Left lung (tissue), 10 donors: Measurements from ENCODE around the gene MCTP2. TPM values are rescaled to one million over a fixed set of nuclear protein-coding genes. Genes with fewer than 3 reads are reported as not detected.

ENCODE experiments used
- ATAC-seq: fragments of 200-7000 bp; cut with Tn5 transposase; one replicate; pipeline ENCODE4 v1.9.1; 2020; ENCODE audit warnings: moderate library complexity
- DNase-seq, 4 donors: peaks; one replicate each; pipeline ENCODE4 v3.0.0-alpha.2; 2013 to 2020
- H3K27ac ChIP-seq, 2 donors: fragments of 200-600 bp; sonication (generic) in 1 of 2; one replicate each; pipeline versions ENCODE4 v1.5.0 to v1.8.0; 2020 to 2021
- H3K27me3 ChIP-seq, 2 donors: fragments of 200-600 bp; sonication (generic) in 1 of 2; one replicate each; pipeline versions ENCODE4 v1.5.0 to v1.8.0; 2020 to 2021
- H3K36me3 ChIP-seq, 2 donors: fragments of 200-600 bp; sonication (generic) in 1 of 2; one replicate each; pipeline versions ENCODE4 v1.5.0 to v1.8.0; 2020 to 2021
- H3K4me1 ChIP-seq, 2 donors: fragments of 200-600 bp; one replicate each; pipeline ENCODE4 v1.8.0; 2021
- H3K4me3 ChIP-seq, 2 donors: fragments of 200-600 bp; sonication (generic) in 1 of 2; one replicate each; pipeline versions ENCODE4 v1.5.0 to v1.8.0; 2020 to 2021; ENCODE audit warnings: mild to moderate bottlenecking in 1 of 2
- H3K9me3 ChIP-seq, 2 donors: fragments of 200-600 bp; sonication (generic) in 1 of 2; one replicate each; pipeline versions ENCODE4 v1.5.0 to v1.8.0; 2020 to 2021
- intact Hi-C, 2 donors: fragments of 100-400 bp; cut with DNase I; formaldehyde crosslinking; loops; one replicate each; pipeline versions ENCODE4 v1.11.2 to v1.14.2; 2022
- polyA plus RNA-seq, 6 donors: library from polyadenylated mRNA; unstranded; fragments of 120-200 nt; gene quantifications; one replicate each; pipeline ENCODE4 v1.2.1, GENCODE V29; 2013; ENCODE audit not compliant: insufficient read length in 6 of 6
- total RNA-seq, 2 donors: library from RNA; stranded (reverse); fragmentation: NEBNext Ultra II Directional; extraction: Animal tissue kit (Norgen Biotek cat#: 25700); gene quantifications; one replicate each; pipeline ENCODE4 v1.2.1, GENCODE V29; 2021
- TF ChIP-seq, protein P1 (sequence below), 2 donors: fragments of 200-600 bp; sonication (generic) in 1 of 2; IDR thresholded peaks; one replicate each; pipeline versions ENCODE4 v1.5.0 to v1.8.0; 2021; ENCODE audit warnings: antibody characterized with exemption in 2 of 2
- donor health status: DM: no; HTN: yes; CAD: no.
- donor health status: DM: no; HTN: no; CAD: no.

Gene MCTP2
- total and polyA plus RNA-seq, 8 donors: 25.9 to 38.8 (median 35.0) TPM

DNA sequence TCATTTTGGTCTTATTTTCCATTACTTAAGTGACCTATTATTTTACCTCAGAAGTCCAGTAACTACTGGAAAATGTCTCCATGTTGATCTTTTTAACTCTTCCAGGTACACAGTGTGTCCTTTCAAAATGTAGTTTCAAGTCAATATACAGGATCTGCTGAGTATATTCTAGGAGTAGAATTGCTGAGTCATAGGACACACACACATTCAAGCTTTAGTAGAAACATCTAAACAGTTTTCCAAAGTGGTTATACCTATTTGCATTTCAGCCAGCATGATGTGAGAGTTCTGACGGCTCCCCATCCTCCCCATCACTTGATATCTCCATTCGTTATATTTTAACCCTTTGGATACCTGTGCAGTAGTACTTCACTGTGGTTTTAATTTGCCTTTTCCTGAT, 271.9 kb downstream of the MCTP2 start:
- TF ChIP-seq, protein P1, sequence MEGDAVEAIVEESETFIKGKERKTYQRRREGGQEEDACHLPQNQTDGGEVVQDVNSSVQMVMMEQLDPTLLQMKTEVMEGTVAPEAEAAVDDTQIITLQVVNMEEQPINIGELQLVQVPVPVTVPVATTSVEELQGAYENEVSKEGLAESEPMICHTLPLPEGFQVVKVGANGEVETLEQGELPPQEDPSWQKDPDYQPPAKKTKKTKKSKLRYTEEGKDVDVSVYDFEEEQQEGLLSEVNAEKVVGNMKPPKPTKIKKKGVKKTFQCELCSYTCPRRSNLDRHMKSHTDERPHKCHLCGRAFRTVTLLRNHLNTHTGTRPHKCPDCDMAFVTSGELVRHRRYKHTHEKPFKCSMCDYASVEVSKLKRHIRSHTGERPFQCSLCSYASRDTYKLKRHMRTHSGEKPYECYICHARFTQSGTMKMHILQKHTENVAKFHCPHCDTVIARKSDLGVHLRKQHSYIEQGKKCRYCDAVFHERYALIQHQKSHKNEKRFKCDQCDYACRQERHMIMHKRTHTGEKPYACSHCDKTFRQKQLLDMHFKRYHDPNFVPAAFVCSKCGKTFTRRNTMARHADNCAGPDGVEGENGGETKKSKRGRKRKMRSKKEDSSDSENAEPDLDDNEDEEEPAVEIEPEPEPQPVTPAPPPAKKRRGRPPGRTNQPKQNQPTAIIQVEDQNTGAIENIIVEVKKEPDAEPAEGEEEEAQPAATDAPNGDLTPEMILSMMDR (IDR thresholded peaks at IDR 0.05): no peak
- Histone ChIP-seq H3K4me3 (no peak overlapping the region), H3K27ac (no peak overlapping the region), H3K4me1 (no peaks in the 10 kb centered on the region), H3K9me3 (peaks cover 0 to 22% of the 10 kb centered on the region in 2 donors), H3K27me3 (no peaks in the 10 kb centered on the region), H3K36me3 (no peaks in the 10 kb centered on the region)
- no peak for DNase-seq
- intact Hi-C loops: no loop called here
- no peak for ATAC-seq

DNA sequence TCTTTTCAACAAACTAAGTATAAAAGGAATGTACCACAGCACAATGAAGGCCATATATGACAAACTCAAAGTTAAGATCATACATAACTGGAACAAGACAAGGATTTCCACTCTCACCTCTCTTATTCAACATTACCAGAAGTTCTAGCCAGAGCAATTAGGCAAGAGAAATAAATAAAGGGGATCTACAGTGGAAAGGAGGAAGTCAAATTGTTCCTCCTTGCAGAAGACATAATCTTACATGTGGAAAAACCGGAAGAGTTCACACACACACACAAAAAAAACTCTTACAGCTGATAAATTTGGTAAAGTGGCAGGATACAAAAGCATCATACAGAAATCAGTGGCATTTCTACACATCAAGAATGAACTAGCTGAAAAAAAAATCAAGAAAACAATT, 277.9 kb downstream of the MCTP2 start:
- ATAC-seq (no peak), DNase-seq (no peak)
- Histone ChIP-seq H3K27me3 (no peaks in the 10 kb centered on the region), H3K27ac (no peak overlapping the region), H3K4me1 (no peaks in the 10 kb centered on the region), H3K36me3 (no peaks in the 10 kb centered on the region), H3K4me3 (no peak overlapping the region), H3K9me3 (peaks cover 0 to 24% of the 10 kb centered on the region in 2 donors)
- TF ChIP-seq, protein P1 (IDR thresholded peaks at IDR 0.05): no peak
- intact Hi-C loops: no loop called here

DNA sequence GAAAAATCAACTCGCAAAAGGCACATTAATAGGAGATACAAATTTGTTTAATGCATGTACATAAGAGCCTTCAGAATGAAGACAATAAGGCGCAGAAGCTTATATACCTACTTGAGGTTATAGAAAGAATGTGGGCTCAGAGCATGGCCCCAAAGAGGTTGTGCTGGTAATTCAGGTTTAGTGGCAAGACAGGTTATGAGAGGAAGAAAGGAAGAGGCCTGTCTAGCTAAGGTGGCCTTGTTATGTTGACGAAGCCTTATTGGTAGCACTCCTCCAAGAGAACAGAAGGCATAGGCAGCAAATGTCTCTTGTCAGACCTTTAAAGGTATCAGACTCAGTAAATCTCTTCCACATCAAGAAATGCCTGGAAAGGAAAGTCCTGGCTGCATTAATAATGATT, 290.8 kb downstream of the MCTP2 start:
- no peak for DNase-seq
- no peaks in the 10 kb centered on the region for H3K4me1 ChIP-seq
- H3K27me3 ChIP-seq: no peaks in the 10 kb centered on the region
- intact Hi-C loops: no loop called here
- no peak overlapping the region for H3K4me3 ChIP-seq
- peaks cover 0 to 4% of the 10 kb centered on the region in 2 donors for H3K9me3 ChIP-seq
- H3K27ac ChIP-seq: no peak overlapping the region
- ATAC-seq: no peak
- H3K36me3 ChIP-seq: no peaks in the 10 kb centered on the region
- TF ChIP-seq, protein P1 (IDR thresholded peaks at IDR 0.05): no peak

DNA sequence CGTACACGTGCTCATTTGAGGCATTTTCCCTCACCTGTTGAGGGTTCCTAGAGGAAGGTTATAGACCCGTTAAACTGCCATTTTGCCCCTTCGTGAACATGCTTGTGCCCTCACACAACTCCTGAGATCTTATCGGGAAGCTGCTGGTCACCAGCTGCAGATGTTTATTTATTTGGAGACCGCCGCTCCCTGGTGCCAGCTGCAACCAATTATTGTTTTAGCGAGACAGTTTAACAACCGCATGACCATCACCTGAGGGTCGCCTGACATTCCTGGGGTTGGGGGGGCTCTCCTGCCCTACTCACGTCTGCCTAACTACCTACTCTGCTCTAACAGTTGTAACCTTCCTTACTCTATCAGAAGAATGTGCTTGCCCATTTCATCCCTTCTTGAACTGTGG, 292.5 kb downstream of the MCTP2 start:
- no peaks in the 10 kb centered on the region for H3K27me3 ChIP-seq
- H3K9me3 ChIP-seq: no peaks in the 10 kb centered on the region
- no peak overlapping the region for H3K4me3 ChIP-seq
- H3K36me3 ChIP-seq: no peaks in the 10 kb centered on the region
- TF ChIP-seq, protein P1 (IDR thresholded peaks at IDR 0.05): no peak
- intact Hi-C loops: no loop called here
- DNase-seq (no peak), ATAC-seq (no peak)
- H3K4me1 ChIP-seq: no peaks in the 10 kb centered on the region
- H3K27ac ChIP-seq: no peak overlapping the region

DNA sequence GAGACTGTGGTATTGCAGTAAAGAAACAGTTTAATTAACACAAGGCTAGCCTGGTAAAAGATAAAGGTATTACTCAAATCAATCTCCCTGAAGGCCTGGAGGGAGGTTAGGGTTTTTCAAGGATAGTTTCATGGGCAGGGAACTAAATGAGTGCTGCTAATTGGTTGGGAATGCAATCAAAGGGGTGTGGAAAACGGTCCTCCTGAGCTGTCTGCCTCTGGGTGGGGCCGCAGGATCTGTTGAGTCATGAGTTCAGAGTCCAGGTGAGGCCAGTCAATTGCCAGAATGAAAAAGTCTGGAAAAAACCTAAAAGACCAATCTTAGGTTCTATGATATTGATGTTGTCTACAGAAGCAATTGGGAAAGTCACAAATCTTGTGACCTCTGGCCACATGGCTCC, 293.2 kb downstream of the MCTP2 start:
- DNase-seq (no peak), ATAC-seq (no peak)
- intact Hi-C loops: no loop called here
- no peaks in the 10 kb centered on the region for H3K36me3 ChIP-seq
- H3K4me1 ChIP-seq: no peaks in the 10 kb centered on the region
- H3K4me3 ChIP-seq: no peak overlapping the region
- no peaks in the 10 kb centered on the region for H3K27me3 ChIP-seq
- H3K27ac ChIP-seq: no peak overlapping the region
- H3K9me3 ChIP-seq: no peaks in the 10 kb centered on the region
- TF ChIP-seq, protein P1 (IDR thresholded peaks at IDR 0.05): no peak
